HG03066 (cell line): ENCODE measurements around the gene FARP1.

Experiments
- ATAC-seq: cut with Tn5 transposase; IDR thresholded peaks from one replicate; pipeline ENCODE4 v1.9.1; 2021; ENCODE audit warnings: low read depth; ENCODE audit not compliant: unreplicated experiment

FARP1 gene

DNA sequence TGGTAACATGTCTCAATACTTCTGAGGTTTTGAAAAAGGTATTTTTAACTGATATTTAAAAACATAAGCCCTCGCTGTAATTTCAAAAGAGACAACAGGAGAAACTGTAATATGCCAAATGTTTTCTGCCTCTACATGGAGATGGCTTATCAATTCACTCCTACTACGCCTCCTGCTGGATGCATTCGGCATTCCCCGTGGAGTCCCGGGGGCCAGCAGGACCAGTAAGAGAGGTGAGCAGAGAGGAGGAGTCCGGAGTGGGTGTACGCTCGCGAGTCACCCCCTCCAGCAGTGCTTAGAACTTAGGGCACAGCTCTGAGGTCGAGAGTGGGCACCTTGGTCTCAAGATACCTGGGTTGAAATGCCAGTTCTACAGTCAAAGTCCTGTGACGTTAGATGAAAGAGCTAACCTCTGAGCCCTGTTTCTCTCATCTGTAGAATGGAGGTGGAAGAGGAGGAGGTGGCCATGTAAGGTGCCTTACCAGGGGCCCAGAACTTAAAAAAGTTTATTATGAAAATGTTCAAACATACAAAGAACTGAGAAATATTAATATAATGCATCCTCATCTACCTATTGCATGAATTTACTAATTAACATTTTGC is 323.8 kb downstream of the FARP1 start:
- ATAC-seq = no peak

DNA sequence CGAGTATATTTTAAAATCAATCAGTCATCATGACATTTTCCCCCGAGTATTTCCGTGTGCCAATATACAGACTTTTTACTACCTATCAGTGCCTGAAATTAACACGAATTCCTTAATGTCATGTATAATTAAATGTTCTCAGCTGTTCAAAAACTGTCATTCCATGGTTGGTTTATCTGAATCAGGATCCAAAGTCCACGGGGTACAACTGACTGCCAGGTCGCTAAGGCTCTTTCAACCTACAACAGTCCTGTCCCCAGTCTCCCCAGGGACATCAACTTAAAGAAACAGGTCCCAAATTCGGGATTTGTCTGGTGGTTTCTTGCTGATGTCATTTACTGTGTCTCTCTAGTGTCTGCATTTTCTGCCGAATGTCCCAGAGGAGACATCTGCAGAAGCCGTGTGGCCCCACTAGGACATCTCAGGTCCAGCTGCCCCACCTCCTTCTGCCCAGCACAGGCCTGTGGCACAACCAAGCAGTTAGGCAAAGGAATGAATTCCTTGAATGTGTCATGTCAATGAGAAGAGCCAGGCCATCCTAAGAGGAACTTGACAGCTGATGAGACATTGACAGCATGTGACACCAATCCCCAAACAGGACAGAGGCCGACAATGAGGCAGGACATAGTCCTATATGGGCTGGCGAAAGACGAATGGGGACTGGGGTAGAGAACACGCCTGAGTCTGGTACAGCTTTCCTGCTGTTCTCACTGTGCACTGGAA is 324.5 kb downstream of the FARP1 start:
- ATAC-seq = no peak

DNA sequence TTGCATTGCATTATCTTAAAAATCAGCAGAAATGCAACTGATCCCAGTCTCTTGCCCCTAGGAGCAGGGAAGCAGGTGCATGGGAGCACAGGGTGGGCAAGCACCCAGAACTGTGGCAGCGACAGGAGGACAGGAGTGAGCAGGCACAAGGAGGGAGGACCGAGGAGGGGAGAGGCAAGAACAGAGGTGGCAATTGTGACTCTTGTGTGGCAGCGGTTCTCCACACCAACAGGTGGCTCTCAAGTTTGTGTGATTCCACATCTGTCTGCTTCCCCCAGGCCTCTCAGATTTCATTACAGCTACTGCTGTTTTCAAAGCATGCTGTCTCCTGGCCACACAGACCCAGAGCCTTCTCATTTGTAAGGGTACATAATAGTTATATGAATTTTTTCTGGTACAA is 325.5 kb downstream of the FARP1 start:
- no peak for ATAC-seq

DNA sequence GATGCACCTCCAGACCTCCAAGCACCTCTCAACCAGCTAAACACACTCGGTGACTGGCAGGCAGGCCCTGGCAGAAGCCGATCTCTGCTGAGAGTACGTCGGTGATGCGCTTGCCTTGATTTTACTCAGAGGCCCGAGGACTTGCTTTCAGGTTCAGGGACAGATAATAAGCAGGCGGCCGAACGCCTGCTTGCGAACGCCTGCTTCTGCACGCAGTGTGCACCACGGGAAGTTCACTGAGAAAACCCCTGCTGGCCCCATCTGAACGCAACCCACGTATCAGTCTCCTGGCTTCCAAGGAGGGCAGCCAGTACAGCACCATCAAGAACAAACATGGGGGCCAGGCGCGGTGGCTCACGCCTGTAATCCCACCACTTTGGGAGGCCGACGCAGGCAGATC is 326.0 kb downstream of the FARP1 start:
- ATAC-seq = no peak

DNA sequence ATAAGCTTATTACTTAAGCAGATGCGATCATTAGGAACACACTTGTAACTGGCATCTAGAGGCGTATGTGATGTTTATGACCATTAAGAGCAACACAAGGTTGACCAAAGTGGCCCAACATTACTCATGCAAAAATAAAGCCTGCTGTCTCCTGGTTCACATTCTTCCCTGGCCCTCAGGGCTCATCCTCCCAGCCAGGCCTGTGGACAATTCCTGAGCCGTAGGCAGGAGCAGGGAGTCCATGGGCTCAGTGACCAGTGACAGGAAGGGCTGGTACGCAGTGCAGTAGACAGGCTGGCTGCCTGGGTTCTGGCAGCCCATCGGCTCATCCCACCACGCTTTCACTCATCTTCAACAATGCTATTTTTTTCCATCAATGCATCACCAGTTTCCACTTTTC is 328.0 kb downstream of the FARP1 start:
- ATAC-seq = no peak

DNA sequence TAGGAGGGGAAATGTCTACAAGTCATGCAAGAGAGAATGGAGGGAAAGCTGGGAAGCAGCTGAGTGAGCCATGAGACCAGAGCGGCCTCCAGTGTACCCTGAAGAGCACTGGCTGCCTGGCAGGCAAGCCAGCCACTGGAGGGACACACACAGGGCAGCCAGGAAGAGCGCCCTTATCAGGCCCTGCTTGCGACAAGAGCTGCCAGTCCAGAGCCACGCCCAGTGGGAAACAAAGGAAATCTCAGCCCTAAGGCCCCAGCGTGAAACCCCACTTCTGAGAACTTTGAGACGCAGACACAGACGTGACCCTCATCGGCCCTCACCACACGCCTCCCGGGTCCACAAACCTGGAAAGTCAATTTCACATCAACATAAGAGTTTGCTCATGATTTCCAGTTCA is 329.0 kb downstream of the FARP1 start:
- ATAC-seq = no peak

DNA sequence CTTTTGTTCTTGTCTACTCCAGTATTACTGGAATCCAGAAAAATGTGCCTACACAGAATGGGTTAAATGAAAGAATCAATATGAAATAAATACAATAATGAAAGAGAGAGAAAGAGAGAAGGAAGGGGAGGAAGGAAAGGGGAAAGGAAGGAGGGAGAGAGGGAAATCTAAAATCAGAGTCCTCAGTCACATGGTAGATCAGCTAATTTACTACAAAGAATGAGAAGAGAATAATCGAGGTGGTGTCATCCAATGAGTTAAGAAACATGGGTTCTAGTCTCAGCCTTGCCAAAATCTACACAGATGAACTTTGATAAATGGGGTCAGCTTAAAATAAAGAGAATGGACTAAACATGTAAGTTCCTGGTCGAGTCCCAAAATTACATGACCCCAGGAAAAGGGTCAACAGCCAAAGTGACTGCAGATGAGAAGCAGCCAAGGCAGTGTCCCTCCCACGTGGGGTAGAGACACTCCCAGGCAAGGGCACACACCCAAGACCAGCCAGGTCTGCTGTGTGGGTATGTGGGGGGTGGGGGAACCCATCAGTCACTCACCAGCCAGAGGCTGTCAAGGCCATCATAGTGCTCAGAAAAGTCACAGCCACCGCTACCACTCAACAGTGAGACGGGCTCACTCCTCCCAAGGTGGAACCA is 330.4 kb downstream of the FARP1 start:
- ATAC-seq = no peak

DNA sequence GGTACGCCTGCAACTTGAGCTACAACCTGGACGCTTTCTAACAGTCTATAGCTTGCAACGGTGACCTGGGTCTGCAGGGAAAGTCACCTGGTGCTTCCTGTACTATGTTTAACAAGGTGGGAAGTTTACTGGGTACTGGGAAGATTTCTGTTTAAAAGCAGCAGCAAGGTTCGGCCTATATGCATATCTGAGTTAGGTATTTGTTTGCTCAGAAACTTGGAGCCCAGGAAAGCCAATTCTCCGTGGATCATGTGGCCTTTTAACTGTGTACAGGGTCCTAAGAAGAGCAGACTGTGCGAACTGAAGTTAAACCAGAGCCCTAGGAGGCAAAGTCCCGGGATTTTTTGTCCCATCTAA is 330.9 kb downstream of the FARP1 start:
- no peak for ATAC-seq

DNA sequence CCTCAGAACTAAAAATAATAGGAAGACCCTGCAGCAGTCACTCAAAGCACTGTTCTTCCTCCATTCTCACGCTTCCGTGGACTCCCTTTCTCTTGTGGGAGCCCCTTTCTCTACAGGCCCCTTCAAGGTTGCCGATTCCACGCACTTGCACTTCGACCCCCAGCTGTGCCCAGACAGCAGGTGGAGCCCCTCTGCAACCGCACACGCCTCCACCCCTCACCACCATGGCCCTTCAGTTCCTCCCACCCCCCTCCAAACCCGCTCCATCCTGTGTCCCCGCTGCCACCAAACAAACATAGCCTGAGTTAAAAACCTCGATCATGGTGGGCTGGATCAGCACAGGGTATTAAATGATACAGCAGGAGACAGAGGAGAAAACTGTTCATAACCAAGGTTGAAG is 331.4 kb downstream of the FARP1 start:
- ATAC-seq = no peak

DNA sequence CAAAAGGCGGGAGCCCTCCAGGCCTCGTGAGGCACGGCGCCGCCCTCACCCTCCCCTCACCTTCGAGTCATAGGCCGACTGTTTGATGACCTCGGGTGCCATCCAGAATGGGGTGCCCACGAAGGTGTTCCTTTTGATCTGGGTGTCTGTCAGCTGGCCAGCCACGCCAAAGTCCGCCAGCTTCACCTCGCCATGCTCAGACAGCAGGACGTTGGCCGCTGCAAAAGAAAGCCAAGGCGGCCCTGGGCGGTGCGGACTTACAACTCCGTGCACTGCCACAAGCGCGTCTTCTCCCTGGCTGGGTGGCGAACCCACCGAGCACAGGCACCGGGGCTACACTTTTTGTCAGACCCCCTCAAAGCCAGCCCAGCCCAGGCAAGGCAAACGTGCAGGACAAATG is 331.9 kb downstream of the FARP1 start:
- no peak for ATAC-seq

DNA sequence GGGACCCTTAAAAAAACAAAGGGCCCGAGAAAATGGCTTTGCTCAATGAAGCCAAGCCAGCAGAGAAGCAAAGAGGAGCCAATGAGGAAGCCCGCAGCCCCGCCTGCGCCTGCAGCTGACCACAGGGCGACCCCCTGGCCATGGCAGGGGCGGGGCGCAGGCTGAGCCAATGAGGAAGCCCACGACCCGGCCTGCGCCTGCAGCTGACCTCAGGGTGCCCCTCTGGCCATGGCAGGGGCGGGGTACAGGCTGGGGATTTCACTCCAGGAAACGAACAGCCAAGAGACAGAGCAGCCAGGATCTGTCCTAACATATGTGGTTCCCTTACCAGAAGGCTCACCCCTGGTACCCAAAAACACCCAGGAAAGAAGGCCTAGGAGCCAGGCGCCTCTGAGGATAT is 332.6 kb downstream of the FARP1 start:
- ATAC-seq = no peak

DNA sequence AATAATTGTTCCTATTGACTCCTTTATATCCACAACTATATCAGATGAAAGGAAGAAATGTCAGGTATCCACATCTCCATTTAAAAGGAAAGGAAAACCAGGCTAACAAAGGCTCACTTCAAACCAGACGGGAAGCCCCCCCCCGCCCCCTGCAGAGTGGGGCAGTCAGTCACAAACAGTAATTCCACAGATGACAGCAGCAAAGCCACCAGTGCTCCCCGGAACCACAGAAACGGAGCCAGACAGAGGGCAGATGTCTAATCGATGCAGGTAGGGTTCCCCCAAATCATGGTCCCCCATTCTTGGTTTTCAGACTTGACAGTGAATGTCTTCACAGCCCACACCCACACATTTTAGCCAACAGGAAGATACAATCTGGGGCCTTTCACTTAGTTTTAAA is 333.2 kb downstream of the FARP1 start:
- peak; percentile 26 for ATAC-seq

DNA sequence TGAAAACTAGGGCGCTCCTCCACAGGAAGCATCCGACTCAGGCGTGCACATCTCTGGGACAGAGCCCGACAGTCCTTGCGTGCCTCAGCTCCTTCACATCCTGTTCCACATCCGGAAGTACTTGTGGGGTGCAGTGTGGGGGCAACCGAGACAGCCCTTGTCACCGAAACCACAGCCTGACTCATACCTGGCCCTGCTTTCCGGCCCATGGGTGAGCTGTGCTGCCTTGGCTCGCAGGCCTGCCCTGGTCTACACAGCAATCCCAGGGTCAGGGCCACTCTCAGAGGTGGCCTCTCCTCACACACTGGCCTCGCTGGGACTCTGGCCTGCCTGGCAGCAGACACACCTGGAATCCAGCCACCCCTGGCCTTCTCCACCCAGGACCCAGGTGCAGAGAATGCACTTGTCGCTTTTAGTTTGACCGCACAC is 333.7 kb downstream of the FARP1 start:
- ATAC-seq = peak; percentile 95

DNA sequence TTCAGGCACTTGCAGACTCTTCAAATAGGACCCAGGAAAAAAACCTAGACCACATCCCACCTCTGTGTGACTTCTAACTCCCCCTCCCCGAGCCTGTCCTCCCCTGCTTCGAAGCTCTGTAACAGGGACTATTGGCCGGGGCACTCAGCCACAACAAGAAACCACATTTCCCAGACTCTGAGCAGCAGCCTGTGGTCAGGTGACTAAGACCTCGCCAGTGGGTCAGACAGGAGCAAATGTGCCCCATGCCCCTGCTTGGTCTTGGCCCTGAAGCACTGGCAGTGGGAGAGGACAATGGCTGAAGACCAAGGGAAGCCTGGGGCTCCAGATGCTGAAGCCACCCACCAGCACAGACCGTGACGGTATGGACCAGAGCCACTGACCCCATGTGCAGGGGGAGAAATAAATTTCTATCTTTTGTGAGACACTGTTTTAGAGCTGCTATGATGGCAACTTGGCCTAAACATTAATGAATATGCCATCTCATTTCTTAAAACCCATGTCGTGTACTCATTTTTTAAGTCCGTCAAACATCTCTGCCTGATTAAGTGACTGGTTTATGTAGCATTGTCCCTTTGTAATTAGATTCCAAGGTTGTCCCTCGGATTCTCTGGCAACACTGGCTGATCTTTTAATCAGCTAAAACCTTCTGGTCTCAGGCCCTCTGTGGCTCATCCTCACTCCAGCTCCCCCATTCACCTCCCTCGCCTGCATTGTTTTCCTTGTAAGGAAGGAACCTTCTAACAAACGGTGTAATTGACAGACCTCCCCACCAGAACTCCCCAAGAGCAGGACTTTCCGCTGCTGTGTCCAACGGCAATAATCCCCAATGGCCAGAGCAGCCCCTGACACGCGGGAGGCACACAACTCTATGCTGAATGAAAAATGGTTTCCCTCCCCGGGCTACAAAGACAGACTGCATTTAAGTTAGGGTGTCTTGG is 335.6 kb downstream of the FARP1 start:
- peak; percentile 41 for ATAC-seq

DNA sequence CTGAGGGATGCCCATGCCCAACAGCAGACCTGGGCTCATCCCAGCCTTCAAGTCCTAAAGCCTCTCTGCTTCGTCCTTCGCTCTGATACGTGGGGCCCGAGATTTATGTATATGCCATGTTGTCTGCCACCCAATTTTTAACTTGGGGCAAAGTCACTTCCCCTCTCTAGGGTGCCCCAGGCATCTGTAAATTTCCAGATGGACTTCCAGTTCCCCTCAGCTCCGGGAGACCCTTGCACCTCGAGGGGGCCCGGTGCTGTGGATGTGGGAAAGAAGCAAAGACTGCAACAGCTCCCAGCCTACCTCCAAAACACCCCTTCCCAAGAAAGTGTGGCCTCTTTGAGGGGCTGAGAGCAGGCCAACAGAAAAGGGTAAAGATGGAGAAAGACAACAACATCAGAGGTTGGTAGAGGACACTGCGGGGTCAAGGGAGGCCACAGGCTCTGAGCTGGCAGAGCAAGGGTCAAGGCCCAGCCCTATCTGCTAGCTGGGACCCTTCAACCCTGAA is 336.7 kb downstream of the FARP1 start:
- no peak for ATAC-seq

DNA sequence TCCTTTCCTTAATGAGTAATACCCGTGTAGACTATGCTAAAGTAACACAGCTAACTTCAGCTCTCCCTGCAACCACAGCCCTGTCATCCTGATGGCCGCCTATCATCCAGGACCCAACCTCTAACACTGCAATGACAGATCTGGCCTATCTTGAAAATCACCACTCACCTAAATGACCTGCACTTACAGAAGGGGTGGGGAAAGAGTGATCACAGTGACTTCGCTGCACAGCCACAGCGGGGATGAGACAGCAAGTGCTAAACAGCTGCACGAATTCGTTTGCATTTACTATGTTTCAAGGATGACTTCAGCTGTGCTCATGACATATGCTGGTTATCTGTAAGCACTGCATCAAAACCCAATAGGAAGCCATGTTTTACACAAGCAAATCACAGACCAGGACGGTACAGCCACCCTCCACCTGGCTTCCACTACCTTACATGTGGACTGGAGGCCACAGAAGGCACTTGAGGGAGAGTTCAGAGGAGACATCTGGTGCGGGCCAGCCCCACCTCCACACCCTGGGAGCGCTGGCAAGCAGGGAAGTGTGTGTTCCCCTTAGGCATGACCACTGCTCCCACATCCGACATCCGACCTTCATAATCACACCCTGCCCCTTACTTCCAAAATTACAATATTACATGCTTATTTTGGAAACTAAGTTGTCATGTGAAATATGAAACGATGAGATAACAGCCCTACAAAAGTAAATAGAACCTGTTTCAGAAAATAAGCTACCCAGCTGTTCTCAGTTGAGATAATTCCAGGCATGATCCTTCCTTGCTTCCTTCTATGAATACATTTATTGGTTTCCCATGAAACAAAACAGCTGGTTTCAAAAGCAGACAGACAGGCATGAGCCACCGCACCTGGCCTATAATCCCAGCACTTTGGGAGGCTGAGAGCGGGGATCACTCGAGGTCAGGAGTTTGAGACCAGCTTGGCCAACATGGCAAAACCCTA is 338.3 kb downstream of the FARP1 start:
- ATAC-seq = no peak

DNA sequence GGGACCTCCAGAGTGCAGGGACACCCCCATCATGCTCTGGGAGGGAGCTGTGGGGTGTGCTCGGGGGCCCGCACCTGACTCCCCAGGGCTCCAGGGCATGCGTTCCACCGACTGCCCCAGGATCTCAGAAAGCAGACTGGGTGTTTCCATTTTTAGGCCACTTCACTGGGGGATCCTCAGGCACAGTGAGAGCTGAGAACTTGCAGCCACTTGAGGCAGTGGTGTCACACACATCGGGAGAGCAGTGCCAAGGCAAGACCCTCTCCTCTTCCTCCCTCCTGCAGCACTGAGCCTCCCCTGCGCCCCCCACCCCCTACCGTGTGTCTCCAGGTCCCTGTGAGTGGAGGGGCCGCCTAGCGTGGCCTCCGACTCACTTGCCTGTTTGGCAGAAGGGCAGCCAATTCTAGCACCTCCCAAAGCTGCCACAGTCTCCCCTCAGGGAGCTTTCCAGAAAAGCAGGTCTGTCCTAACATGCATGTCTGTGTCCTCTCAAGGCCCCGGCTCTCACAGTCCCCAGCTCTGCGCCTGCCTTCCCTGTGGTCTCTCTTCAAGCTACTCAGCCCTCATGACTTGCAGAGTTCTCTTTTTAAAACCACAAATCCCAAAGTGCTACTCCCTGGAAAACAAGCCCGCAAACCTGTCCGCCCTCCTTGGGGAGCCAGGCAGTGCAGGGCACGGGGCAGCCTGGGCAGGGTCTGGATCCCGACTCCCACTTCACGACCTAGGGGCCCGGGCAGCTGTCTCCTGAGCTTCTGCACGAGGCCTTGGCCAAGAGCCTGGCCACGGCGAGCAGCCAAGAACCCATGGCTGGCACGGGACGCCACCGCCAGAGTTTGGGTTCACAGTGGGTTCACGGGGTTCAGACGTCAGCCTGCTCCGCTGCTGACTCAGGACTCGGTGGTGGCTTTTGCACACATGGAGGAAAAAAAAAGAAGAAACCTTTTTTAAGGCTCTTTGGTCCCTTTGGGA is 339.9 kb downstream of the FARP1 start:
- ATAC-seq = no peak

DNA sequence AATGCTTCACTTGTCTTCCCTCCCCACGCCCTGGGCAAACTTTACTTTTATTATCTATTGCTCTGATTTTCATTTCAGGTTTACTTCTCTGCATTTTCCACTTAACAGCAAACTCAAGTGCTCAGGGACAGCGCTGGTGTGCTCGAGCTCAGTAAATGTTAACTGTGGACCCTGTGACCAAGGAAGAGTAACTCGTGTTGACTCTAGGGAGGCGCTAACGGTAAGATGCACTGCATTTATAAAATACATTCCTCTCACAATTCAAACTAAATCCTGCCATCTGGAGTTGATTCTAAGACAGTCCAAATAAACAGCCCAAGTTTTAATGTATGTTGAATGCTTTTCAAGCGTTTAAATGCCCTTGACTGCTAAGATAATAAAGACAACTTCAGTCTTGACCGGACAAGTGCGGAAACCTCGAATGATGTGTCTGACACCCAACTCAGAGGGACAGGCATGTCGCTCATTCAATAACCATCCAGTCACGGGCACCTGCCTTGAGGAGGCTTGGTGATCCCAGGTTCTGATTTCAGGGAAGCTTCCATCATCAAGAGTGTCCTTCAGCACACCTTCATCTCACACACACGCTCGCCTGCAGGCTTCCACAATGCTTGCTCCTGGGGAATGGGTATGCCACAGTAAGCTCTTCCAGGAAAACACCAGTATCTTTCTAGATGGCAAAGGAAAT is 340.9 kb downstream of the FARP1 start:
- no peak for ATAC-seq
